T-cell (primary cell): ENCODE data around the gene CDC20B. TPM values are rescaled to one million over a fixed set of nuclear protein-coding genes. Genes with fewer than 3 reads are reported as not detected.
"Not testable (repeated sequence)": the region's sequence is repeated elsewhere in the genome, so short reads cannot be mapped to it uniquely, and the experiment has no call there.

Source experiments
- ATAC-seq, 4 experiments: fragments of 200-7000 bp in 3 of 4; fragments of 150-1000 bp in 1 of 4; cut with Tn5 transposase; replicated peaks in 1 of 4; 1 replicate in 3 of 4; 2 replicates in 1 of 4; pipeline ENCODE4 v1.10.0; 2021; ENCODE audit warnings: moderate library complexity in 3 of 4, mild to moderate bottlenecking in 2 of 4, moderate number of reproducible peaks in 1 of 4
- CTCF ChIA-PET, 2 donors: fragments of 300-600 bp; sonication (Branson Sonifier 250); formaldehyde crosslinking; loops; one replicate each; lab custom pipeline; 2022; ENCODE audit warnings: antibody characterized with exemption in 2 of 2; lab: Charles Lee
- POLR2A ChIA-PET, 2 donors: fragments of 300-600 bp; sonication (Branson Sonifier 250); formaldehyde crosslinking; loops; one replicate each; lab custom pipeline; 2022; ENCODE audit warnings: antibody characterized with exemption in 2 of 2; lab: Charles Lee
- DNase-seq, 35 experiments: peaks; one replicate each; pipeline versions ENCODE4 v3.0.0 to v3.0.0-alpha.2; 2013 to 2023
- H3K27ac ChIP-seq: one replicate; pipeline ENCODE4 v1.5.1; 2013; ENCODE audit warnings: low read length
- H3K27me3 ChIP-seq, 2 experiments: replicated peaks in 1 of 2; 1 replicate in 1 of 2; 2 replicates in 1 of 2; pipeline versions ENCODE4 v1.6.1 to v1.7.0; 2013; ENCODE audit warnings: low read length in 1 of 2, mixed read lengths in 1 of 2; ENCODE audit not compliant: control insufficient read depth in 2 of 2, insufficient read depth in 2 of 2; ENCODE audit errors: extremely low read depth in 1 of 2
- H3K36me3 ChIP-seq, 2 donors: 1 replicate in 1 of 2; 2 replicates in 1 of 2; pipeline versions ENCODE4 v1.6.1 to v1.7.0; 2013; ENCODE audit warnings: low read length in 1 of 2; ENCODE audit not compliant: control insufficient read depth in 2 of 2, insufficient read depth in 1 of 2; ENCODE audit errors: extremely low read depth in 1 of 2
- H3K4me1 ChIP-seq, 2 experiments: 1 replicate in 1 of 2; 2 replicates in 1 of 2; pipeline versions ENCODE4 v1.6.1 to v1.7.0; 2013; ENCODE audit warnings: low read length in 2 of 2, mixed read lengths in 1 of 2; ENCODE audit not compliant: insufficient read depth in 2 of 2, control insufficient read depth in 1 of 2; ENCODE audit errors: extremely low read depth in 1 of 2
- H3K4me3 ChIP-seq, 2 donors: 1 replicate in 1 of 2; 2 replicates in 1 of 2; pipeline versions ENCODE4 v1.5.1 to v1.7.0; 2013; ENCODE audit warnings: mild to moderate bottlenecking in 2 of 2, low read length in 1 of 2, moderate library complexity in 1 of 2; ENCODE audit not compliant: control insufficient read depth in 1 of 2; ENCODE audit errors: extremely low read depth in 1 of 2
- H3K9me3 ChIP-seq: 2 replicates; pipeline ENCODE4 v1.7.0; 2013
- H3K27ac Mint-ChIP-seq, 2 donors: one replicate each; pipeline ENCODE4 v1.8.0; 2020 to 2021; ENCODE audit warnings: mild to moderate bottlenecking in 2 of 2, mixed read lengths in 2 of 2
- H3K27me3 Mint-ChIP-seq, 2 donors: one replicate each; pipeline ENCODE4 v1.8.0; 2021 to 2022; ENCODE audit warnings: mixed read lengths in 2 of 2
- H3K36me3 Mint-ChIP-seq: one replicate; pipeline ENCODE4 v1.8.0; 2021; ENCODE audit warnings: mixed read lengths
- H3K4me1 Mint-ChIP-seq, 3 donors: one replicate each; pipeline ENCODE4 v1.8.0; 2020 to 2022; ENCODE audit warnings: mixed read lengths in 3 of 3, mild to moderate bottlenecking in 1 of 3
- H3K4me3 Mint-ChIP-seq, 3 donors: one replicate each; pipeline ENCODE4 v1.8.0; 2020 to 2022; ENCODE audit warnings: mild to moderate bottlenecking in 3 of 3, mixed read lengths in 3 of 3, moderate library complexity in 3 of 3
- H3K9me3 Mint-ChIP-seq, 3 donors: one replicate each; pipeline ENCODE4 v1.8.0; 2020 to 2022; ENCODE audit warnings: mixed read lengths in 3 of 3
- WGBS: methylation state at CpG from one replicate; pipeline ENCODE4 v1.1.5; 2013; ENCODE audit warnings: missing lambda C conversion rate; ENCODE audit not compliant: insufficient coverage; 5-methylcytosine and 5-hydroxymethylcytosine counted together
- total RNA-seq, 35 experiments: library from RNA in 6 of 35; stranded (reverse) in 6 of 35; fragments of 120-200 nt in 1 of 35; gene quantifications; one replicate each; pipeline versions ENCODE4 v1.2.1 to v1.2.4 and lab custom pipeline; 2013 to 2026

The CDC20B gene
- total RNA-seq, 5 donors from 2014 or later (not counting 1 experiment from before 2014, with no cell fraction given) = not detected

DNA sequence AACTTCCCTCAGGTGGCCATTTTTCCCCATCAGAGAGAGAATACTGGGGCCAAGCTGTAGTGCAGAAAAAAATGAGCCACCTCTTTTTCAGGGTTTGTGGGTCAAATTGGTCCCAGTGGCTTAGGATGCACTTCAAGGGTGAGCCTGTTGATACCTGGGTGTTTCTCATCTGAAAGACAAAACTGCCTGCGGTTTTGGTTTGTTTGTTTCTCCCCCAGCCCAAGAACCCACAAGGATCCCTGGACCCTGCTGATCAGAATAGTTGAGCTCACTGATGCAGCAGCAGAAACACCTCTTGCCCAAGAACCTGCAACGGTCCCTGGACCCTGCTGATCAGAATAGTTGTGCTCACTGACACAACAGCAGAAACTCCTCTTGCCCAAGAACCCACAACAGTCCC is 83.7 kb downstream of the CDC20B start:
- CTCF ChIA-PET, H3K27ac Mint-ChIP-seq, H3K27ac ChIP-seq, H3K27me3 ChIP-seq, H3K4me3 ChIP-seq, H3K36me3 Mint-ChIP-seq, H3K36me3 ChIP-seq, H3K9me3 Mint-ChIP-seq, H3K4me1 ChIP-seq, H3K27me3 Mint-ChIP-seq, H3K9me3 ChIP-seq, DNase-seq, POLR2A ChIA-PET, ATAC-seq, H3K4me3 Mint-ChIP-seq: not testable (repeated sequence)
- H3K4me1 Mint-ChIP-seq = peaks cover 24 to 32% (median 28%) of the 10 kb centered on the region in 3 donors
- WGBS = 100% methylated on average over 1 of the region's 2 CpGs

DNA sequence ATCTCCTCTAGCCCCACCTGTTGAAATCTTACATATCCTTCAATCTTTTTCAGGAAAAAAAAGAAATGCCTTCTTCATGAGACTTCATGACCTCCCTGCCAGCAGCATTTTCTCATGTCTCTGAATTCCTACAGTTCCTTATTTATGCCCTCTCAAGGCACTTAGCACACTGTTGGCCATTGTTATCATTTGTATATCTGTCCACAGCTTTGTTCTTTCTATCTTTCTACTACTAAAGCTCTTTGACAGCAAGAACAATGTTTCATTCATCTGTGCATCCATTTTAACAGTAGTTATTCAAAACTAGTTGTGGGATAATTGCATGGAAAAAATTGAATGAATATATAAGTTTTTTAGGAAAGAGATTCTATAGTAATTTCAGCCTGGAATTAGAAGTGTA is 91.4 kb downstream of the CDC20B start:
- DNase-seq (no peak), ATAC-seq (no peak)
- ChIA-PET POLR2A (no interaction called here), CTCF (no interaction called here)
- Mint-ChIP-seq H3K9me3 (peaks cover 0 to 6% (median 5%) of the 10 kb centered on the region in 3 donors), H3K4me3 (no peak overlapping the region), H3K27me3 (no peaks in the 10 kb centered on the region), H3K4me1 (peaks cover 3 to 32% (median 10%) of the 10 kb centered on the region in 3 donors), H3K27ac (no peak overlapping the region), H3K36me3 (peaks cover 4% of the 10 kb centered on the region)
- Histone ChIP-seq H3K27ac (no peak overlapping the region), H3K9me3 (no peaks in the 10 kb centered on the region), H3K4me1 (no peaks in the 10 kb centered on the region), H3K36me3 (no peaks in the 10 kb centered on the region), H3K4me3 (no peak overlapping the region), H3K27me3 (no peaks in the 10 kb centered on the region)

DNA sequence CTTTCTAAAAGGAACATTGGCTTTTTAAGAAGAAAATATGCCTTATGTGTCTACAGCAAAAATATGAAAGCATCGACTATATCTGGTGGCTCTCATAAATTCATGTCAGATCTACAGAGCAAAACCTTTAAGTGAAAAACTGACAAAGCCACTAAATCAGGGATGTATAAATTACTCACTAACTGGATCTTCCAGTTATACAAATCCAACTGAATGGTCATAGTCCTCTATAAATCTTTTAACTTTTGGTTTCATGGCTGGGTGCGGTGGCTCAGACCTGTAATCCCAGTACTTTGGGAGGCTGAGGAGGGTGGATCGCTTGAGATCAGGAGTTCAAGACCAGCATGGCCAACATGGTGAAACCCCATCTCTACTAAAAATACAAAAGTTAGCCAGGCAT is 99.8 kb downstream of the CDC20B start:
- no peak overlapping the region for H3K4me3 ChIP-seq
- H3K4me1 ChIP-seq = peaks cover 18 to 37% of the 10 kb centered on the region in 2 experiments
- ChIA-PET POLR2A (no interaction called here), CTCF (interaction anchor here in 1 of 2 donors (1.2 kb wide), 1 partner anchor 168 kb away, joined by 3 read pairs; no protein-coding TSS in a partner anchor)
- Mint-ChIP-seq H3K36me3 (peaks cover 2% of the 10 kb centered on the region), H3K27ac (peak overlapping the region; percentile 77 to 89), H3K4me3 (peak overlapping the region; percentile 11 to 64 (median 36)), H3K4me1 (peaks cover 37 to 43% (median 41%) of the 10 kb centered on the region in 3 donors), H3K9me3 (no peaks in the 10 kb centered on the region), H3K27me3 (no peaks in the 10 kb centered on the region)
- DNase-seq = no peak
- H3K9me3 ChIP-seq = no peaks in the 10 kb centered on the region
- 60% methylated on average over 1 of the region's 3 CpGs for WGBS
- no peaks in the 10 kb centered on the region for H3K27me3 ChIP-seq
- H3K36me3 ChIP-seq = no peaks in the 10 kb centered on the region
- peak overlapping the region; percentile 59 for H3K27ac ChIP-seq
- no peak for ATAC-seq

DNA sequence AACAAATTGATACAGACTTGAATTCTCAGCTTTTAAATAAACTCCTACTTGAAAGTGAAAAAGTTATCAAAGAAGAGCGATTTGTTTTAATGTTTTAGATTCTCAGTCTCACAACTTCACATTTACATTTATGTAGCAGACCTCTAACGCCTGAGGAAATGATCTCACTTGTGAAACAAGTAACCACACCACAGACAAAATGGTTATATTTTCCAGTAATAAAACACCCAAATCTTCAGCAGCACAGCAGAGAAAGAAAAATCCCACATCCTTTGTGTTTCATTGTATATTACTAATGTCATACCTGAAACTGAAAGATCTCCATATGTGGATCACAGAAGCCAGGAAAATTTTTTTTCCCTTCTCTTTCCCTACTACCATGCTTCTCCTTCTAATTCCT is 100.3 kb downstream of the CDC20B start:
- POLR2A ChIA-PET = no interaction called here

DNA sequence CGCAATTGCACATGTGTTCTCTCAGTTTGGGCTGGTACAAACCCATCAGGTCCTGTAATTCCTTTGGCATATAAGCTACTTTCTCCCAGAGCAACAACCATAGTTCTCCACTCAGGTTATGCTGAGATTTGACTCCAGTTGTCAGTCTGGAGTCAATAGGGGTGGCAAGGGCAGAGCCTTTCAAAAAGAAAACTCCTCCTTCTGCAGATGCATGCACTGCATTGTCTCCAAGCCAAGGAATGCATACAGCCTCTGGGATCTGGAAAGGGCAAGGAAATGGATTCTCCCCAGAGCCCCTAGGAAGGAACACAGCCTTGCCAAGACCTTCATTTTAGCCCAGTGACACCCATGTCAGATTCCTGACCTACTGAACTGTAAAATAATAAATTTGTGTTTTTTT is 101.6 kb downstream of the CDC20B start:
- CTCF ChIA-PET = interaction anchor here in 1 of 2 donors (1.8 kb wide), 1 partner anchor 75 kb away, joined by 3 read pairs; no protein-coding TSS in a partner anchor
- Mint-ChIP-seq H3K36me3 (no peaks in the 10 kb centered on the region), H3K4me3 (no peak overlapping the region)

More for the DNA sequence above, 100.3 kb downstream of the CDC20B start:
- Mint-ChIP-seq H3K4me1 (peaks cover 32 to 43% (median 41%) of the 10 kb centered on the region in 3 donors), H3K27ac (peak overlapping the region; percentile 77 to 89), H3K4me3 (peak overlapping the region; percentile 11 to 64 (median 36)), H3K36me3 (no peaks in the 10 kb centered on the region), H3K9me3 (no peaks in the 10 kb centered on the region), H3K27me3 (no peaks in the 10 kb centered on the region)
- H3K36me3 ChIP-seq = no peaks in the 10 kb centered on the region
- H3K27ac ChIP-seq = peak overlapping the region; percentile 59
- no peak overlapping the region for H3K4me3 ChIP-seq
- no peaks in the 10 kb centered on the region for H3K9me3 ChIP-seq
- peaks cover 18 to 37% of the 10 kb centered on the region in 2 experiments for H3K4me1 ChIP-seq
- 0% methylated on average over 1 of the region's 2 CpGs for WGBS
- CTCF ChIA-PET = interaction anchor here (0.6 to 1.8 kb wide), 4 partner anchors 36 to 168 kb away, joined by 3 to 5 read pairs (median 3); no protein-coding TSS in a partner anchor
- ATAC-seq (peak; percentile 73 to 98 (median 92)), DNase-seq (peak in 4 of 35 experiments; percentile 6 to 60 (median 8))
- H3K27me3 ChIP-seq = no peaks in the 10 kb centered on the region

DNA sequence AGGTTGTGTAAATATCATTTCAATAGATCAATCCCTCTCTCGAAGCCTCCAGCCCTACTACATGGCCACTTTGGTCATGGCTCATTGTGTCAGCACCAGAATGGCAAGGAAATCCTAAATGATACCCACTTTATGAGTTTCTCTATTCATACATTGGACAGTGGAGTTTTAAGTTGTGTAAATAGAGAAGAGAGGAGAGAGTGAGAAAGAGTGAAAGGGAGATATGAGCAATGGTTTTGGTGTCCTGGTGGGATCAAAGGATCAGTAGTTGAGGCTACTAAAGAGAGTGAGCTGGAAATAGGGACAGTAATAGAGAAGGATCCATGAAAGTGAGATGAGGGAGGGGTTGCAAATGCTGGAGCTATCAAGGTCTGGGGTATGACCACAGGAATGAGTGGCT is 102.0 kb downstream of the CDC20B start:
- Histone ChIP-seq H3K36me3 (no peaks in the 10 kb centered on the region), H3K27ac (no peak overlapping the region), H3K4me1 (peaks cover 18 to 37% of the 10 kb centered on the region in 2 experiments), H3K9me3 (no peaks in the 10 kb centered on the region), H3K27me3 (no peaks in the 10 kb centered on the region), H3K4me3 (no peak overlapping the region)
- H3K4me1 Mint-ChIP-seq = peaks cover 47 to 58% (median 55%) of the 10 kb centered on the region in 3 donors
- ATAC-seq = no peak
- H3K9me3 Mint-ChIP-seq = no peaks in the 10 kb centered on the region
- ChIA-PET CTCF (no interaction called here), POLR2A (no interaction called here)
- no peak overlapping the region for H3K27ac Mint-ChIP-seq
- no peaks in the 10 kb centered on the region for H3K27me3 Mint-ChIP-seq
- H3K4me3 Mint-ChIP-seq = no peak overlapping the region
- H3K36me3 Mint-ChIP-seq = no peaks in the 10 kb centered on the region
- DNase-seq = no peak
- no CpG with 5 or more reads among the region's 1 CpG for WGBS

More for the DNA sequence above, 101.6 kb downstream of the CDC20B start:
- Histone ChIP-seq H3K4me1 (peaks cover 18 to 37% of the 10 kb centered on the region in 2 experiments), H3K27ac (no peak overlapping the region), H3K9me3 (no peaks in the 10 kb centered on the region), H3K36me3 (no peaks in the 10 kb centered on the region), H3K4me3 (no peak overlapping the region), H3K27me3 (no peaks in the 10 kb centered on the region)
- POLR2A ChIA-PET = no interaction called here
- no CpG with 5 or more reads among the region's 1 CpG for WGBS
- Mint-ChIP-seq H3K9me3 (no peaks in the 10 kb centered on the region), H3K27ac (no peak overlapping the region), H3K27me3 (no peaks in the 10 kb centered on the region), H3K4me1 (peaks cover 44 to 54% (median 51%) of the 10 kb centered on the region in 3 donors)
- no peak for DNase-seq
- ATAC-seq = no peak
